RWPE1 (cell line): ENCODE results near the gene BLTP3B.
A peak's percentile ranks its signal among the peaks of the same experiment; 100 is the strongest.
"Not testable (repeated sequence)": the region's sequence is repeated elsewhere in the genome, so short reads cannot be mapped to it uniquely, and the experiment has no call there.

Source experiments
- CTCF ChIA-PET: fragments of 350-600 bp; sonication (Branson Sonifier 250); formaldehyde crosslinking; extraction: SDS; loops from one replicate; lab custom pipeline; 2021; lab: Yijun Ruan, JAX
- POLR2A ChIA-PET: fragments of 400-600 bp; formaldehyde crosslinking; extraction: SDS; loops from one replicate; lab custom pipeline; 2020; ENCODE audit warnings: antibody characterized with exemption; ENCODE audit not compliant: low non-redundant PET; lab: Yijun Ruan, JAX
- DNase-seq: peaks from one replicate; pipeline ENCODE4 v3.0.0; 2012; ENCODE audit warnings: low spot score
- H3K27ac ChIP-seq: fragments of 450-650 bp; 2 replicates; pipeline ENCODE4 v1.5.1; 2017
- TF ChIP-seq, protein P1 (sequence below): fragments of 450-650 bp; conservative IDR thresholded peaks from 2 replicates; pipeline ENCODE4 v1.5.1; 2017; ENCODE audit warnings: low read depth, mild to moderate bottlenecking

Gene BLTP3B, protein sequence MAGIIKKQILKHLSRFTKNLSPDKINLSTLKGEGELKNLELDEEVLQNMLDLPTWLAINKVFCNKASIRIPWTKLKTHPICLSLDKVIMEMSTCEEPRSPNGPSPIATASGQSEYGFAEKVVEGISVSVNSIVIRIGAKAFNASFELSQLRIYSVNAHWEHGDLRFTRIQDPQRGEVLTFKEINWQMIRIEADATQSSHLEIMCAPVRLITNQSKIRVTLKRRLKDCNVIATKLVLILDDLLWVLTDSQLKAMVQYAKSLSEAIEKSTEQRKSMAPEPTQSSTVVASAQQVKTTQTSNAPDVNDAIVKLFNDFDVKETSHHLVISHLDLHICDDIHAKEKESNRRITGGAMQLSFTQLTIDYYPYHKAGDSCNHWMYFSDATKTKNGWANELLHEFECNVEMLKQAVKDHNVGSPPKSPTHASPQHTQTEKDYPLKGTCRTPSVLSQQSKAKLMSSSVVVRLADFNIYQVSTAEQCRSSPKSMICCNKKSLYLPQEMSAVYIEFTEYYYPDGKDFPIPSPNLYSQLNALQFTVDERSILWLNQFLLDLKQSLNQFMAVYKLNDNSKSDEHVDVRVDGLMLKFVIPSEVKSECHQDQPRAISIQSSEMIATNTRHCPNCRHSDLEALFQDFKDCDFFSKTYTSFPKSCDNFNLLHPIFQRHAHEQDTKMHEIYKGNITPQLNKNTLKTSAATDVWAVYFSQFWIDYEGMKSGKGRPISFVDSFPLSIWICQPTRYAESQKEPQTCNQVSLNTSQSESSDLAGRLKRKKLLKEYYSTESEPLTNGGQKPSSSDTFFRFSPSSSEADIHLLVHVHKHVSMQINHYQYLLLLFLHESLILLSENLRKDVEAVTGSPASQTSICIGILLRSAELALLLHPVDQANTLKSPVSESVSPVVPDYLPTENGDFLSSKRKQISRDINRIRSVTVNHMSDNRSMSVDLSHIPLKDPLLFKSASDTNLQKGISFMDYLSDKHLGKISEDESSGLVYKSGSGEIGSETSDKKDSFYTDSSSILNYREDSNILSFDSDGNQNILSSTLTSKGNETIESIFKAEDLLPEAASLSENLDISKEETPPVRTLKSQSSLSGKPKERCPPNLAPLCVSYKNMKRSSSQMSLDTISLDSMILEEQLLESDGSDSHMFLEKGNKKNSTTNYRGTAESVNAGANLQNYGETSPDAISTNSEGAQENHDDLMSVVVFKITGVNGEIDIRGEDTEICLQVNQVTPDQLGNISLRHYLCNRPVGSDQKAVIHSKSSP (N-terminal part only)

DNA sequence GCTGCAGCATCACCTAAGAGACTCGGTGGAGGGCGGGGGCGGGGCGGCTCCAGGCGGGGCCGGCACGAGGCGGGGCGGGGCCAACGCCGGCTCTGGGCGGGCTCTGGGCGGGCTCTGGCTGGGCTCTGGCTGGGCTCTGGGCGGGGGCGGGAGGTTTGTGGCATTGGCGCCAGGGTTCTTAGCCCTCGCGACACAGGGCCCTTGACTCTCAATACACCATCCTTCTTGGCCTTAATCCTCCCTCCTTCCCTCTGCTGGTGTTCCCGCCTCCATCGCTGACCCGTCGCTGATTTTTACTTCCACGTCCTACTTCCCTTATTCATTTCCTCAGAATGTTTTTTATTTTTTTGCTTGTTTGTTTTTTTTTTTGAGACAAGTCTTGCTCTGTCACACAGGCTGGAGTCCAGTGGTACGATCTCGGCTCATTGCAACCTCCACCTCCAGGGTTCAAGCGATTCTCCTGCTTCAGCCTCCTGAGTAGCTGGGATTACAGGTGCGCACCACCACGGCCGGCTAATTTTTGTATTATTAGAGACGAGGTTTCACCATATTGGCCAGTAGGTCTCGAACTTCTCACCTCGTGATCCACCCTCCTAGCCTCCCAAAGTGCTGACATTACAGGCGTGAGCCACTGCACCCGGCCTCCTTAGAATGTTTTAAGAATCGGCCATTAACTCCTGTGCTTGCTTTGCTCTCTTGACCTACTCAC lies at the start of gene BLTP3B:
Gene BLTP3B (minus strand): TSS at position 24 of the 709 bp plus-strand sequence. CDS start 239 bp downstream, outside the sequence.
- DNase-seq: peak; percentile 83
- POLR2A ChIA-PET: no interaction called here
- peak within 1 kb of the TSS; percentile 95 for H3K27ac ChIP-seq
- CTCF ChIA-PET: interaction anchor here (0.6 kb wide), 1 partner anchor 403 kb away, joined by 3 read pairs; no protein-coding TSS in a partner anchor
- TF ChIP-seq, protein P1, sequence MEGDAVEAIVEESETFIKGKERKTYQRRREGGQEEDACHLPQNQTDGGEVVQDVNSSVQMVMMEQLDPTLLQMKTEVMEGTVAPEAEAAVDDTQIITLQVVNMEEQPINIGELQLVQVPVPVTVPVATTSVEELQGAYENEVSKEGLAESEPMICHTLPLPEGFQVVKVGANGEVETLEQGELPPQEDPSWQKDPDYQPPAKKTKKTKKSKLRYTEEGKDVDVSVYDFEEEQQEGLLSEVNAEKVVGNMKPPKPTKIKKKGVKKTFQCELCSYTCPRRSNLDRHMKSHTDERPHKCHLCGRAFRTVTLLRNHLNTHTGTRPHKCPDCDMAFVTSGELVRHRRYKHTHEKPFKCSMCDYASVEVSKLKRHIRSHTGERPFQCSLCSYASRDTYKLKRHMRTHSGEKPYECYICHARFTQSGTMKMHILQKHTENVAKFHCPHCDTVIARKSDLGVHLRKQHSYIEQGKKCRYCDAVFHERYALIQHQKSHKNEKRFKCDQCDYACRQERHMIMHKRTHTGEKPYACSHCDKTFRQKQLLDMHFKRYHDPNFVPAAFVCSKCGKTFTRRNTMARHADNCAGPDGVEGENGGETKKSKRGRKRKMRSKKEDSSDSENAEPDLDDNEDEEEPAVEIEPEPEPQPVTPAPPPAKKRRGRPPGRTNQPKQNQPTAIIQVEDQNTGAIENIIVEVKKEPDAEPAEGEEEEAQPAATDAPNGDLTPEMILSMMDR: no peak

DNA sequence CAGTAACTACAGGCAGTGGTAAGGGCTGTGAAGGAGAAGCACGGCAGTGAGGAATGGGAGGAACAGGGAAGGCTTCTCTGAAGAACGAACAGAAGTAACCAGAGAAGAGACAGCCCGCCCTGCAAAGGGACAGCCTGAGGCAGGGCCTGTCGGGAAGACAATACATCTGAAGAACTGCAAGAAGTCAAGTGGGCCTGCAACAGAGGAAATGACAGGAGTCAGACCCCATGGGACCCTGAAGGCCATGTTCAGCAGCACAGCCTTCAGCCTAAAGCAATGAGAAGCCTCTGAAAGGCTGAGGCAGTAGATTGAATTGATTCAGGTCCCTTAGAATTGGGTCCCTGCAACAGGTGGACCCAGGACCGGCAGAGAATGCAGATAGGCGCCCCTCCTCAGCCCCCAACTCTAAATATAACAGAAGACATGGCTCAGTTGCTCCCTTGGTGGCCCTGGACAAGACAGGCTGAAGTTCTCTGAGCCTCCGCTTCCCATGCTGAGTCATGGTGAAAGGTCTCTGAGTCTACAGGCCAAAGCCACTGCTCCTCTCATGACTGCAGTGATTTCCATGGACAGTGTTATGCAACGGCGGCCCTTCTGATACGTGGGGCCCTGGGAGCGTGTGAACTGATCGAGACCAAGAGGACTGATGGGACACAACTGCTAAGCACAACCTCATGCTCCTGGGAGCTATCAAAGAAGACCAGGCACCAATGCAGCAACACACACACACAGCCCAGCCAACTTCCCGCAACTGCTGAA lies 47.1 kb upstream of the BLTP3B start:
- ChIA-PET CTCF (no interaction called here), POLR2A (no interaction called here)
- H3K27ac ChIP-seq: no peak overlapping the region
- TF ChIP-seq, protein P1: no peak
- no peak for DNase-seq

DNA sequence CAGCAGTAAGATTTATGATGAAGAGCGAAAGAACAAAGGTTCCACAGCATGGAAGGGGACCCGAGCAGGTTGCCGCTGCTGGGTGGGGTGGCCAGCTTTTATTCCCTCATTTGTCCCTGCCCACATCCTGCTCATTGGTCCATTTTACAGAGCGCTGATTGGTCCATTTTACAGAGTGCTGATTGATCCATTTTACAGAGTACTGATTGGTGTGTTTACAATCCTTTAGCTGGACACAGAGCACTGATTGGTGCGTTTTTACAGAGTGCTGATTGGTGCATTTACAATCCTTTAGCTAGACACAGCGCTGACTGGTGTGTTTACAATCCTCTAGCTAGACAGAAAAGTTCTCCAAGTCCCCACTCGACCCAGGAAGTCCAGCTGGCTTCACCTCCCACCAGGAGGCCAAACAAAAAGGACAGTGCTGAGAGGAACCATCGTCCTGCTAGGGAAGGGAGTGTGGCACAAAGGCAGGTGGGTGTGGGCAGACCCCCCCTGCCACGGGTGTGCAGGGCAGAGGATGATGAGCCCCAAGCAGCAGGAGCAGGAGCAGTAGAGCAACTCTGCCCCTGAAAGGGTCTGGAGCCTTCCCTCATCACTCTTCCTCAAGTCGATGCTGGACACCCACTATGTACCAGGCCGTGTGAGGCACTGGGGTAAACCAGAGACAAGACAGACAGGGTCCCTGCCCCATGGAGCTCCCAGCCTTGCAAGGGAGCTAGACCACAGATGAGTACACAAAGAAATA lies 46.4 kb upstream of the BLTP3B start:
- CTCF ChIA-PET, DNase-seq, POLR2A ChIA-PET, H3K27ac ChIP-seq: not testable (repeated sequence)

DNA sequence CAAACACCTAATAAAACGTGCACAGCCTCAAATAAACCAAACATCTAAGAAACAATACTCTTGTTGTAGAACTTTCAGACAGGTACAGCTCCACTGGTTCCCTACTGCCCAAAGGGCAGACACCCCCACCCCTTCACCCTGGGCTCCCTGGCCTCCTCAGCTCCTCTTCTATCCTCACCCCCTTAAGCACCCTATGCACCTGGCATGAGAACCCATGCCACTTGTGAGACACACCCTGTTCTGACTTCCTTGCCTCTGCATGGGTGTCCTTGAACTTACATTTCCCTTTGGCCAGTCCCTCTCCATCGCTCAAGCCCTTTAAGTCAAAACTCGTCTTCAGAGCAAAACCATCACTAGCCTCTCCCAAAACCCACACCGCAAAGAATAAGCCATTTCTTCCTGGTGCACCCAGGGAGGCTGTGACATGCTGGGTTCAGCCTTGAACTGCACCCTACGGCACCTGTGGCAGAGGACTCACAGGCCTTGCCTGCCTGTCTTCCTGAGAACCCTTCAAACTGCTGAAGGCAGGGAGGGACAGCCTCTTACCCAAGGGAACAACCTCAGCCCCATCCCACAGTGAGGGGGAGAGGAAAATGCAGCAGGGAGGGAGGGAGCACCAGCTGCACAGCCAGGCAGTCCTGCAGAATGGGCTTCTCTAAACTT lies 45.3 kb upstream of the BLTP3B start:
- TF ChIP-seq, protein P1: no peak
- CTCF ChIA-PET: interaction anchor here (0.8 kb wide), 1 partner anchor 33 kb away, joined by 3 read pairs; no protein-coding TSS in a partner anchor
- POLR2A ChIA-PET: no interaction called here
- no peak for DNase-seq
- H3K27ac ChIP-seq: no peak overlapping the region

DNA sequence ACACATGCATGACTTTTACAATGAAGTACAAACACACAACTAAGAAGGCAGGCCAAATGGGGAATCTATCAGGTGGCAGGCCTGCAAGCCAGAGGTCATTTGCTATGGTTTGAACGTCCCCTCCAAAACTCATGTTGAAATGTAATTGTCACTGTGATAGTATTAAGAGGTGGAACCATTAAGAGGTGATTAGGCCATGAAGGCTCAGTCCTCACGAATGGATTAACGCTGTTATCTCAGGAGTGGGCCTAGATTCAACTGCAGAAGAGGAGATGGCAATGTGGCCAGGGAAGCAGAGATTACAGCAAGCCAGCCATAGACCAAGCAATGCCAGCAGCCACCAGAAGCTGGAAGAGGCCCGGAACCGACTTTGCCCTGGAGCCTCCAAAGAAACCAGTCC lies 44.4 kb upstream of the BLTP3B start:
- no peak overlapping the region for H3K27ac ChIP-seq
- CTCF ChIA-PET: no interaction called here
- no peak for DNase-seq
- POLR2A ChIA-PET: no interaction called here
- TF ChIP-seq, protein P1: no peak
